ENCODE measurements around the gene CYREN.

GRCh38 chr7:135180122-135180521 is 9.6 kb upstream of the CYREN start:
- TF ChIP-seq POLR2AphosphoS5 (IDR thresholded peaks at IDR 0.05) (no peak), CTCF (IDR thresholded peaks at IDR 0.05) (no peak), POLR2A (IDR thresholded peaks at IDR 0.05) (no peak)

All from sigmoid colon (tissue), 4 donors.